HG03575 (cell line): Measurements from ENCODE around the gene KAT6B.
"Not testable (repeated sequence)": the region's sequence is repeated elsewhere in the genome, so short reads cannot be mapped to it uniquely, and the experiment has no call there.

Experiments
- ATAC-seq: cut with Tn5 transposase; IDR thresholded peaks from one replicate; pipeline ENCODE4 v1.9.1; 2021; ENCODE audit not compliant: unreplicated experiment, insufficient number of reproducible peaks, low FRiP score; ENCODE audit errors: extremely low read depth

Gene KAT6B

GRCh38 chr10:74826142-74827044, at the start of gene KAT6B:
Gene KAT6B (plus strand): TSS chr10:74826600. CDS start chr10:74842858, 16,258 bp downstream.
- peak; percentile 89 for ATAC-seq

DNA sequence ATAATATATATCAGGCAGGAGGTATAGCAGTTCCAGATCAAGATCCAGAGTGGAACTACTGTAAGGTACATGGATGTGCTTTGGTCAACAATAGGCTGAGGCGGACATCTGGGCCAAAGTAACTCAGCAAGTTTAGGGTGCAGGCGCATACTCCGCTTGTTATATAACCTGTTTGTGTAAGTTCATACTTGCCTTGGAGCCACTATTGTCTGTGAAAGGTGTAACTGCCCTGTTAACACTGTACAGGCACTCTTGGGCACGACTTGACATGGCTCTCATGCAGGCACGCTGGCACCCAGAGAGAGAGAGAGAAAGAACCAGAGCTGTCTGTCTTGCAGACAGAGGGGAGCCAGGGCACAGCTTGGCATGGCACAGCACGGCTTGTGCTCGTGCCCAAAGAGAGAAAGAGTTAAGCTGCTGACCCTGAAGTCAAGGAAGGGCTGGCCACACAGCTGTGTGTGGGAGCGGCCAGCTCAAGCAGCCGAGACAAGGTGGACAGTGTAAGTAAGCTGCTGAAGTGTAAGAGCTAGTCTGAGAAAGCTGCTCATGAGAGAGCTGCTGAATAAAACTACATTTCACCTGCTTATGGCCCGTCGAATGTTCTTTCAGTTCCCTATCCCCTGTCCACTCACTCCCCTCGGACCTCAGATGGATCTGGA, 47.8 kb upstream of the KAT6B start:
- no peak for ATAC-seq

DNA sequence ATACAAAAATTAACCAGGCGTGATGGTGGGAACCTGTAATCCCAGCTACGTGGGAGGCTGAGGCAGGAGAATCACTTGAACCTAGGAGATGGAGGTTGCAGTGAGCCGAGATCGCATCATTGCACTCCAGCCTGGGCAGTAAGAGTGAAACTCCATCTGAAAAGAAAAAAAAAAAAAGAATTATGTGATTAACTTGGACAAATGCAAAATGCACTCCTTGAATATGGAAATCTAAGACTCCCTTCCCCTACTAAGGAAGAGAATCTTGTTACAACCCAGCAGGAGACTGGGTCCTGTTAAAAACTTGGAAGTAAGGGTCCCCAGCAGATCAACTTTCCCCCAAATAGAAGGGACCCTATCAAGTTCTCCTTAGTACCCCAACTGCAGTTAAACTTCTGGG, 44.5 kb upstream of the KAT6B start:
- not testable (repeated sequence) for ATAC-seq

GRCh38 chr10:74784462-74784861, 41.9 kb upstream of the KAT6B start:
- ATAC-seq = no peak

GRCh38 chr10:74786126-74786525, 40.3 kb upstream of the KAT6B start:
- no peak for ATAC-seq

DNA sequence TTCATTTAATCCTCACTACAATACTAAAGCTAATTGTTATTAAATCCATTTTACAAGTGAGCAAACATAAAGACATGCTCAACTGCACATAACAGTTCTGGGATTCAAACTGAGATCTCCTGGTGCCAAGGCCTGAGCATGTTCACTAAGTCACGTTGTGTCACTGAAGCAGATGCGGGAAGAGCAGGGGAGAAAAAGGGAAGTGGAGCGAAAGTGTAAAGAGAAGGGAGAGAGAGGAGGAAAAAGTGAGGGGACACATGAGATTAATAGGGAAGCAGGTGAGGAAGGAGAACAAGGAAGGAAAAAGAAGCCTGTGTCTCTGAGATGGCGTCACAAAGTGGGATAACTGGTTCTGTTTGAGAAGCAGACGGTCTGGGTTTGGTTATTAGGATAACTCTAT, 38.9 kb upstream of the KAT6B start:
- ATAC-seq = no peak

- ATAC-seq = not testable (repeated sequence)
Measured at GRCh38 chr10:74791979-74792378, 34.4 kb upstream of the KAT6B start.

DNA sequence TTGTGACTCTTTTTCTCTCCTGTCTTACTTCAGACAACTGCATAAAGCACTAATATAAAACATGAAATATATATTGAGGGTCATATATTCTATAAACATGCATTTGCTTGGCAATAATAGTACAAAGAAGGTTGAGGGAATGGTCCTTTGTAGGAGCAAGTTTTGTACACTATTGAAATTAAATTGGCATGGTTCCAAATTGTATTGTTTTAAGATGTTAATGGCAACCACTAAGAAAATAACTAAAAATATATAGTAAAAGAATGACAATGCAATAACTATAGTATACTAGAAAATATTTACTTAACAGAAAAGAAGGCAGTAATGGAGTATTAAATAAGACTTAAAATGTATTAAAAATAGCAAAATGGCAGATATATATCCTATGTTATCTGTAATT, 33.7 kb upstream of the KAT6B start:
- ATAC-seq = no peak

- ATAC-seq = not testable (repeated sequence)
Measured at GRCh38 chr10:74793240-74793639, 33.2 kb upstream of the KAT6B start.

GRCh38 chr10:74794531-74794930, 31.9 kb upstream of the KAT6B start:
- no peak for ATAC-seq

DNA sequence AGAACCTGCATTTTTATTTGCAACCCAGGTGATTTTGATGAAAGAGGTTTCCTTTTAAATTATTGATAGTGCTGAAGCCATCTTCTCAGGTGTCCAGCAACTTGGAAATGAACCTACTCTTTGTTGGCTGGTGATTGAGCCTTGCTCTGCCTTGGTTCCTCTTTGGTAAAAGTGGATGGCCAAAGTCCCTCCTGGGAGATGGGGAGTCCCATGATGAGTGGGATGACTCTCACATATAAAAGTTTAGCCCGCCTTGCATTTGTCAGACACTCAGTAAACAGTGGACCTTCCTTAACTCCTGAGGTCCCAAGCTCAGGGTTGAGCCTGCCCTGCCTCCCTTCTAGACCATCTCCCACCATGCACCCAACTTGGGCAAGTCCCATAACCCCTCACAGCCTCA, 28.9 kb upstream of the KAT6B start:
- ATAC-seq = no peak

- ATAC-seq = no peak
Measured at GRCh38 chr10:74799721-74800221, 26.6 kb upstream of the KAT6B start.

- ATAC-seq = no peak
Measured at GRCh38 chr10:74801447-74801846, 25.0 kb upstream of the KAT6B start.

DNA sequence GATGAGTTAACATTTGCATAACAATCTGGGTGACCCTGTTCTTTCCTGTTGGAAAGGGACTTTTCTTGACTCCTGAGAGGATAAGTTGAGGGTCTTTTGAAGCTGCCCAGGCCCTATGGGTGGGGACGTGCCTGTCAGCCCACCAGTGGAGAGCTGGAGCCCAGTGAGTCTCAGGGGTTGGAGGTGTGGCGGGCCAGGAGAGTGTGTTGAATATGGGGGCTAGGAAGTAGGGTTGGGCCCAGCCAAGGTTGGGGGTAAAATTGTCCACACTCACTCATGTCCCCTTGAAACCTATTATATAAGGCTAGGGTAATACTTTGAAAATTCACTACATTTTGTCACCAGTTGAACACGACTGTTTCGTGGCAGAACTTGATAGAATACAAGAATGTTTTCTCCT, 17.9 kb upstream of the KAT6B start:
- ATAC-seq = no peak

DNA sequence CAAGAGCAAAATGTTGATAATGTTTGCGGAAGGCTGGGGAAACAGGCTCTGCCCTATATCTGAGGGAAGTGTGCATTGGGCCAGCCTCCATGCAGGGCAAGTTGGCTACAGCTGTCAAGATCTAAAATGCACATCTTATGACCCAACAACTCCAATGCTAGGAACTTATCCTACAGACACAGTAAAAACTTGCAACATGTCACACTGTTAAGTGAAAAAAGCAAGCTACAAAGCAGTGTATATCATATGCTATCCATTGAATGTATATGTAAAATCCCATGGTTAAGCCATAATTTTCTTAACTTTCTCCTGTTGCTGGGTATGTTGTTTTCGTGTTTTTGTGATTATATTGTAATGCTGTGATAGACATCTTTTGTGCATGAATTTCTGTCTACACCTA, 16.3 kb upstream of the KAT6B start:
- ATAC-seq = no peak

- no peak for ATAC-seq
Measured at GRCh38 chr10:74813381-74814259, 12.8 kb upstream of the KAT6B start.

- no peak for ATAC-seq
Measured at GRCh38 chr10:74814797-74815196, 11.6 kb upstream of the KAT6B start.

GRCh38 chr10:74816824-74817498, 9.4 kb upstream of the KAT6B start:
- ATAC-seq = no peak

- no peak for ATAC-seq
Measured at GRCh38 chr10:74821501-74821900, 4.9 kb upstream of the KAT6B start.
